IPS DF 4.7 (cell line): ENCODE data around the gene TBL1XR1.
"Not testable (repeated sequence)": the region's sequence is repeated elsewhere in the genome, so short reads cannot be mapped to it uniquely, and the experiment has no call there.

Experiments
- DNase-seq: peaks from one replicate; pipeline ENCODE4 v3.0.0-alpha.2; 2013; ENCODE audit warnings: low spot score; ENCODE audit errors: extremely low read depth

The TBL1XR1 gene

DNA sequence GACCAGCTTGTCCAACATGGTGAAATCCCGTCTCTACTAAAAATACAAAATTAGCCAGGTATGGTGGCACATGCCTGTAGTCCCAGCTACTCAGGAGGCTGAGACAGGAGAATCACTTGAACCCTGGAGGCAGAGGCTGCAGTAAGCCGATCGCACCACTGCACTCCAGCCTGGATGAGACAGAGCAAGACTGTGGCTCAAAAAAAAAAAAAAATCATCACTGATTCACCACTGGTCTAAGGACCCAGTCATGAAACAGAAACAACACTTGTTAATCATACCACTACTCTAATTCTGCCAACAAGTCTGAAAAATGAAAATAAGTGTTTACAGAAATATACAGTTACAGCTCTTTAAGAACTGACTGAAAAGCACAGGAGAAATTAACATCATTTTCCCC lies 12.7 kb downstream of the TBL1XR1 start:
- not testable (repeated sequence) for DNase-seq

DNA sequence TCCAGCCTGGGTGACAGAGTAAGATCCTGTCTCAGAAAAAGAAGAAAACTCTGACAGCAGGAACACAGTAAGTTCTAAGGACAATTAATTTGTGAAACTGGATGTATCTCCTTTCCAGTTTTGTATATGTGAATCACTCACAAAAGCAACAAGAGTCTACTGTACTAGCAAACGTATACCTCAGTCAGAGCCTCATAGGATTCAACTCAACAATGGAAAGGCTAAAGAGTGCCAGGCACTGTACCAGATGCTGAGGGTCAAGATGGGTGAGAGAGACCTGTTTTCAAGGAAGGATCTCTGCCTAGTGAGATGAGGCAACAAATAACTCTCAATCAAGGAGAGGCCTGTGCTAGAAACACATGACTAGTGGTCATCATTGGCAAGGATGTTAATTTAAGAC lies 14.9 kb downstream of the TBL1XR1 start:
- DNase-seq: no peak

- no peak for DNase-seq
Observed at GRCh38 chr3:177181418-177181817, 15.9 kb downstream of the TBL1XR1 start.

DNA sequence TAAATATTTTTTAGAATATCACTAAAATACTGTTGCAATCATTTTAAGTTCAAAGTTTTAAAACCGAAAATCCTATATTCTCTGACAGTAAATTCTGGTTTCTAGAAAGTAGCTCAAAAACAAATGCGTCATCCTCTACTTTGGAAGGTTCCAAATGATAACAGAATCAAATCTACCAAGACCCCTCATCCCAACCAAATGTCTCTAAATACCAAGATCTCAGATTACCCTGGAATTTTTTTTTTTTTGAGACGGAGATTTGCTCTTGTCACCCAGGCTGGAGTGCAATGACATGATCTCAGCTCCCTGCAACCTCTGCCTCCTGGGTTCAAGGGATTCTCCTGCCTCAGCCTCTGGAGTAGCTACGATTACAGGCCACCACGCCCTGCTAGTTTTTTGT lies 16.8 kb downstream of the TBL1XR1 start:
- no peak for DNase-seq

- DNase-seq: no peak
Observed at GRCh38 chr3:177179281-177180067, 17.8 kb downstream of the TBL1XR1 start.

- no peak for DNase-seq
Observed at GRCh38 chr3:177177749-177178221, 19.5 kb downstream of the TBL1XR1 start.

- no peak for DNase-seq
Observed at GRCh38 chr3:177174607-177175170, 22.6 kb downstream of the TBL1XR1 start.

- no peak for DNase-seq
Observed at GRCh38 chr3:177169936-177170722, 27.2 kb downstream of the TBL1XR1 start.

DNA sequence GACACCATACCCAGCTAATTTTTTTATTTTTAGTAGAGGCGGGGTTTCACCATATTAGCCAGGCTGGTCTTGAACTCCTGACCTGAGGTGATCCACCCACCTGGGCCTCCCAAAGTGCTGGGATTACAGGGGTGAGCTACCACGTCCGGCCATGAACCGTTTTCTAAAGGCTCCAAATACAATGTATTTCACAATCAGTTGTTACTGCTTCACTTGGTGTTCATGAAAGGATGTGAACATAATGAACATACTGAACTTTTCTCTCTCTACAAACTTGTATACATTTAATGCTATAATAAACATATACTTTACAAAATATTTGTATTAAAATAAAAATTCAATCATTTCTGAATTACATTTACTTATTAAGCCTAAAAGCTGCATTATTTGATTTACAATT lies 28.9 kb downstream of the TBL1XR1 start:
- no peak for DNase-seq

- DNase-seq: no peak
Observed at GRCh38 chr3:177162742-177163141, 34.5 kb downstream of the TBL1XR1 start.

DNA sequence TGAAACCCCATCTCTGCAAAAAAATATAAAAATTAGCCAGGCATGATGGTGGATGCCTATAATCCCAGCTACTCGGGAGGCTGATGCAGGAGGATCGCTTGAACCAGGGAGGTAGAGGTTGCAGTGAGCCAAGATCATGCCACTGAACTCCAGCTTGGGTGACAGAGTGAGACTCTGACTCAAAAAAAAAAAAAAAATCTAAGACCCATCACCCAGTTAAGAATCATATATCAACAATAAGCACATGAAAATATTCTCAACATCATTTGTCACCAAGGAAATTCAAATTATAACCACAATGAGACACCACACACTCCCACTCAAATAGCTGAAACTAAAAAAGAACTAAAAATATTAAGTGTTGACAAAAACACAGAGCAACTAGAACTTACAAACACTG lies 35.7 kb downstream of the TBL1XR1 start:
- DNase-seq: not testable (repeated sequence)

DNA sequence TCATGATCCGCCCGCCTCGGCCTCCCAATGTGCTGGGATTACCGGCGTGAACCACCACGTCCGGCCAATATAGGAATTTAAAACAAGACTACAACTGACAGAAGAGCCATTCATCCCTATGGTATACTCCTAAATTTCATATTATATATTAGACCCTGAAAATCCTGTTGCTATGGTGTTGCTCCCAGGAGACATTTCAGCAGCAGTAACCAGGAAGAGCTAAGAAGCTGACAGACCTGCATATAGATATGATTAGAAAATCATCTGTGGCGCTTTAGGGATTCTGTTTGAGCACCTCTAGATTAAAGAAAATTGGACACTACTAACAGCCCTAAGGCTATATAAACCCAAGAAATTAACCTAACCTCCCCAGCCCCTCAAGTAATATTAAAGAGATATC lies 38.8 kb downstream of the TBL1XR1 start:
- no peak for DNase-seq

GRCh38 chr3:177157492-177157891 lies 39.8 kb downstream of the TBL1XR1 start:
- DNase-seq: no peak

- DNase-seq: no peak
Observed at GRCh38 chr3:177154733-177155132, 42.5 kb downstream of the TBL1XR1 start.

- no peak for DNase-seq
Observed at GRCh38 chr3:177150970-177151627, 46.2 kb downstream of the TBL1XR1 start.

DNA sequence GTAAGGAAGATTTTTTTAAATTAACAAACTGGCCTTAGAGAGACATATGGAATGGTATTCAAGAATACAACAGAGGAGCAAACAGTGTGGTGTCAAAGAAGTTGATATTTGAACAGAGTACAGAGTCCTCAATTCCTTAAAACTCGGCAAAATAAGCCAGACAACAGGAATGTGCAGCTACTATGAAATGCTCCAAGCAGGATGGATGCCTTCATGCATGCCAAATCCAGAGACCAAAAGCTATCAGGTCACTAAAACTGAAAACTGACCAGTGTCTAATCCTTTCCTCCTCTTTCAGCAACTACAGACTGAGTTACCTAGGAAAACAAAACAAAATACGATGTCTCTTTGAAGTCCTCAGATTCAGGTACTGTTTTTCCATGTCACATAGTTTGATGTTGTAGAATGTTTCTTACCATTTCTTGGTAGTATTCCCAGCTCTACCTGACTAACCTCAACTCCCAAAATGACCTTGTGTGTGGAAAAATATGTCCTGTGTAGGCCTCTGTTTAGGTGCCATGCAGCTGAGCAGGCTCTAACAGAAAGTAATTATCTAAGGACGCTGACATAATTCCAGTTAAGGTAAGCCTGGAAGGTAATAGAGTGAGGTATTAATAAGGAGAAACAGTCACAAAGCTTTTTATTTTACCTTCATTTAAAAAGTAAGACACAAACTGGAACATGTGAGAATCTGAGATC lies 46.9 kb downstream of the TBL1XR1 start:
- no peak for DNase-seq

DNA sequence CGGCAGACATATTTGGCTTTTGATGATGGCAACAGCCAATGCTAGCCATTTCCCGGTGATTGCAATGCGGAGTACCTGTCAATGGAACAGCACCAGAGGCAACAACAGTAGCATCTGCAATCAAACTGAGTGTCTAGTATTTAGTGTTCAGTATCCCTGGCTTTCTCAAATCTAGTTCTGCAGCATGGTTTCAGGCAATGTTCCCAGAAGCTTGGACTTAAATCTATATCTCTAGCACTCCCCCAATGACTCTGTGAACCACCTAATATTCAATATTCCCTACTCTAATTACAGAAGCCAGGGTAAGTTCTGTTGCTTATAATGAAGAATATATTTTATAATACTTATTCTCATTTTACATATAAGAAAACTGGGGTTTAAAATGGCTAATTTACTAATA lies 48.2 kb downstream of the TBL1XR1 start:
- no peak for DNase-seq

DNA sequence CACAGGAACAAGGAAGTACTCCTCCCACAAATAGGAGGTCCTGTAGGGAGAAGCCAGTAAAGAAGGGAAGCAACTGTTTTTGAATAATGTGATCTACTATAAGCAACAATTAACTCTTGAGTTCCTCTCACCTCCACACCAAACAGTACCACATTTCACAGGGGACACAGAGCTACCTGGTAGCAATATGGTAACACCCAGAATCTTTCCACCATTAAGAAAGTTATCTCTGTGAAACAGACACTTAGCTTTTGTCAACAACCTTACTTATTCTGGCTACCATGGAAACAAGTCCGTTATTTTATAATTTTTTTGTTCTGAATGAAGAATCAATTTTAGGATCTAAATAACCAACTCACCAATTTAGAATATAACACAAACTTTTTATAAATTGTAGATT lies 49.5 kb downstream of the TBL1XR1 start:
- no peak for DNase-seq

GRCh38 chr3:177146646-177147045 lies 50.6 kb downstream of the TBL1XR1 start:
- DNase-seq: no peak

DNA sequence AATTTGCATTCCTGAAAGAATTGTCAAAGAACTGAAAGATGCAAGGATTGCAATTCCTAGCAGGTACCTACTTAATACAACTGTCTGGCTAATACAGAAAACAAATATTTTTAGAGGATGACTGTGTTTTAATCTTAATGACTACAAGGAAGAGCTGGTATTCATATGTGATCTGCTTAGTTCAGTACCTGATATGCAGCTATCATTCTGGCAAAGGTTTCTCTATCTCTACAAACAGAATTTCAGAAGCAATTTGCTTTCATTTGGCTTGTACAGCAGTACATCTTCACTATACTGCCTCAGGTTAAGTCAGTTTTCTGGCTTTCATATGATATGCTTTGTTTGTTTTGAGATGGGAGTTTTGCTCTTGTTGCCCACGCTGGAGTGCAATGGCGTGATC lies 51.3 kb downstream of the TBL1XR1 start:
- no peak for DNase-seq

DNA sequence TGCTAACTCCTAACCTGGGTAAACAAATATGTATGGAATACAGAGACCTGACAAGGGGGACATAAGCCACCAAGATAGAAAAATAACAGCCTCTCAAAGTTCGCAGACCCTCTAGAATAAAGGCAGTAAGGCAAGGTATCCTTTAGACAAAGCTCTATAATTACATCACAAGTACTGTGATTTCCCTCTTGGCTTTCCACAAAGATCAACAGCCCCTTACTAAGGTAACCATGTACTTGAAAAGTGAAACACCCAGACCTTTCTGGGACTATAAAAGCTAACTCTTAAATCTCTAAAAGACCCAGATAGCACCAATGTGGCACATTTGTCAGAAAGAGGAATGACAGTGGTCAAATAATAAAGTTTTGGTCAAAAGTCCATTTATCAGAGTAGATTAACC lies 51.9 kb downstream of the TBL1XR1 start:
- DNase-seq: no peak
